ENCODE measurements around the gene LRP8.

Gene LRP8

DNA sequence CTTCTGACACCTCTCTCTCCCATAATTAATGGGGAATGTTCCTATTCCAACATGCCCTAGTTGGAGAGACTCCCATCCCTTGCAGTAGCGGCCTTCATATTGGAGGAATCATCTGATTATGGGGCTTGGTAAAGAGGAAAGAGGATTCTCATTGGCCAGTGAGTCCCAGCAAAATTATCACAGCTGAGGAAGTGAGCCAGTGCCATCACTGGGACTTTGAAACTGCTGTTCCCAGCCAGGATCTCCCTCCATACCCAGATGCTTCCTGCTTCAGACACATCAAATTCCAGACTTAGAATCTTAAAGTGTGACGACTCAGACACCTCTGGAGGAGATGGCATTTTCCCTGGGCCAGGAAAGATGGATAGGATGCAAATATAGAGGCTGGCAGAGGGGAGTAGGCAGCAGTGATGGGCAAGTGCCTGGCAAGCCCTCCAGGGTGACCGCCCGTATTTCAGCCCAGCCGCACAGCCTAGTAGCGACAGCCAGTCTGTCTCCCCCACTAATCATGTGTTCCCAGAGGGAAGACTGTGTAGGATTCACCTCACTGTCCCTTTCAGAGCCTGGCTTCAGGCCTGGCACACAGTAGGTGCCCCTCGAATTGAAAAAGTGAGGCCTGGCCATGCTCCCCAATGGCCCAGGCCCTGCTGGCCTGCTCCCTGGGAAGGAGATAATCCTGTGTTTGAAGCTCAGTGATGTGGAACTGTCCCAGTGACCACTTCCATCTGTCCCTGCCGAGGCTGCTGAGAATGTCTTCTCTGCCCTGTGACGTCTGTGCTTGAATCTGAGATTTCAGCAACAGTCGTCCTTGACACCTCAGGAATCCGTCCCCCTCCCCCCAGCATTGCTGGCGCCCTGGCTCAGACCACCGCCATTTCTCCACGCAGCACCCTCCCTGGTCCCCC lies 48.3 kb downstream of the LRP8 start:
- no peak for DNase-seq

DNA sequence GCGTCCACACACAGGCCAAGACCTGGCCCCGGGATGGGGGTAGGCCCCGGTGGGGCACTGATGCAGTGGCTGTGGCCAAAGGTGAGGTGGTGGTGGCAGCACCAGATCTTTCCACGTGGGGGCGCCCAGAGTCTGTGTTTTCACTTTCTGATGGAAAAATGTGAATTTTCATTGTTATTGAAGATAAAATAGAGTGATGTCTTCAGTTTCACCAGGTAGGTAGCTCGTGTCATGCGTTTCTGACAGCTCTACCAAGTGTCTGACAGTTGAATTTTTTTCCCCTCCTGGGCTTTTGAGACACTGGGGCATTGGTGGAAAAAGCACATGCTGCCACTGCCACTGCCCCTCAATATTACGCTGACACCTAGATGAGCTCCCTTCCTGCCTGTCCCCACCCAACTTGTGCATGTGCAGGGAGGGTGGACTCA lies 49.6 kb downstream of the LRP8 start:
- no peak for DNase-seq

DNA sequence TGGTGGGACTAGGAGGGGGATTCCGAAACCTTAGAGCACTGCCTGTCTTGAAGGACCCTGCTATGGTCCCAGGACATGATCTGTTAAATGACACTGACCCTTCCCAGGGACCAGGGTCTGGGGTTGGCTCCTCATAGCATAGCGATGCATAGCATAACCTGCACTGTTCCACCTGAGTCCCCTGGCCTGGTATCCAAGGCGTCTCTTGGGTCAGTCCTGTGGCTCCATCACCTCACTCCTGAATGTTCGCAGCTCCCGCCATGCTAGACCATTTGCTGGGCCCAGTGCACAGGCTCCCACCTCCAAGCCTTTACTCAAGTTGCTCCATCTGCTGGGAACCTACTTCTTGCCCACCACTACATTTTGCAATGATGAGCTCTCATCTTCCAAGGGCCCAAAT lies 50.5 kb downstream of the LRP8 start:
- DNase-seq: no peak

DNA sequence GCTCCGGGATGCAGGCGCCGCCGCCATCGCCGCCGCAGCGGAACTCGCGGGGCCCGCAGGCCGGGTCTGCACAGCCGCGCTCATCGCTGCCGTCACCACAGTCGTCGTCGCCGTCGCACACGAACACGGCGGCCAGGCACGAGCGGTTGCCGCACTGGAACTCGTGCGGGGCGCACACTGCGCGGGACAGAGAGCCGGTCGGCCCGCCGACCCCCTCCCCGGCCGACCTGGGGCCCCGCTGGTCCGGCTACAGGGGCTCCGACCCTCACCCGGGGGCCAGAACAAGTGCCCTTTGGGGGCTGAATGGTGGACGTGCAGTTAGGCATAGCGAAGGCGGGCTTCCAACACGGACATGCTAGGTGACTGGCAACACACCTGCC lies 51.0 kb downstream of the LRP8 start:
- DNase-seq: no peak

DNA sequence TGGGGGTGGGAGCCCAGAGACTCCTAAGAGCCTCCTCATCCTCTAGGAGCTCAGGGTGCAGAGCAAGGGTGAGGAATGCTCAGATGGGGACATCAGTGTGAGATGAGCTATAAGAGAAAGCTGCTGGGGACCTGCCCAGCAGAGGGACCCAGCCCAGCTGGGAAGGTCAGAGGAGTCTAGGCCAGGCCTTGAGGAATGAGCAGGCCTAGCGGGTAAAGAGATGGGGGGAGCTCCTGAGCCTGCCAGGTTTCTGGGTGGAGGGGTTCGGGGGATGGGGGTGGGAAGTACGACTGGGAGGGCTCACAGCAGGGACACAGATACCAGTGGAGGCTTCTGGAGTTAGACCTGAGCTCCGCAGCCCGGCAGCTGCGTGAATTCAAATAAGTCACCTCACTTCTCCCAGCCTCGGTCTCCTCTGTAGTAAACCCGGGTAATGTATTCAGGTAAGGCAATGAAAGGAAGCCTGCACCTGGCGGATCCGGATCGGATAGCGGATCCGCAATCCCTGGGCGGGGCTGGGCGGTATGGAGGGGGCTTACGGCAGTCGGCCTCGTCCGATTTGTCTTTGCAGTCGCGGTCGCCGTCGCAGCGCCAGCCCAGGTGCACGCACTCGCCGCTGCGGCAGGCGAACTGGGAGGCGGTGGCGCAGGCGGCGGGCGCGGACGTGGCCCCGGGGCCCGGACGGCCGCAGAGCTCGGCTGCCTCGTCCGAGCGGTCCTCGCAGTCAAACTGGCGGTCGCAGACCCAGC lies 51.5 kb downstream of the LRP8 start:
- no peak for DNase-seq

DNA sequence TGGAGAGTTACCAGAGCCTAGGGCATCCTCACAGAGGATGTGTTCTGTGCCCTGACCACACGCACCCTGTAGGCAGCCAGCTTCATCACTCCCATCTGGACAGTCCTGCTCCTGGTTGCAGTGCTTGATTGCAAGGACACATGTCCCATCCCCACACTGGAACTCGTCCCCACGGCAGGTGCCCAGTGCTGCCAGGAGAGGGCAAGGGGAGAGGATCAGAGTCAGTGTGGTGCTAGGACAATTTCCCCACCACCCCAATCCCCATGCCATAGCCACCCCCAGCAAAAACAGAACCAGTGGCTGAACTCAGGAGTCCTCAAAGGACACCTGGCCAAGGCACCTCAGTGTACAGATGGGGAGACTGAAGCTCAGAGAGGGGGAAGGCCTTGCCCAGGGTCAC lies 52.3 kb downstream of the LRP8 start:
- DNase-seq: no peak

DNA sequence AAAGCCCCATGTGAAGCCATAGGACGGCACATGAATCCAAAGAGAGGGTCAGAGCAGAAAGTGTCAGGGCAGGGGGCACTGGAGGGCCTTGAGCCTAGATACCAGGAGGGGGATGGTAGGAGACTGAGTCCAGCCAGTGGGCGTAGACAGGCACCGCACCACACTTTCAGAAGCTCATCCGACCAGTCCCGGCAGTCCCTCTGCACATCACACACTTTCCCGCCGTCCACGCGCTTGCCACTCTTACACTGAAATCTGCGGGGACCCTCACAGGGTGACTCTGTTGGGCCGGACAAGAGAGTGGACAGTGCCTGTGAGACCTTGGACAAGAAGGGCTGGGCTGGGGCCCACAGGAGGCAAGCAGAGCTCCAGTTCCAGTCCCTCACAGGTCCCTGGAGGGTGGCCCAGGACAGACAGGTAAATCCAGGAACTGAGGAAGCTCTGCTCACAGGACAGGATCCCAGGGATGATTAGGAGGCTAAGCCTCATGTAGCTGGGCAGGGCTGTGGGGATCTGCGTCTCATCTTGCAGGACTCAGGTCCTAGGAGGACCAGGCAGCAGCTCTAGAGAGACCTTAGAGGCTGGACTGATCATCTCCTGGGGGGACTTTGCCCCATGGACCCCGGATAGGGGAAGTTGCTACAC lies 53.2 kb downstream of the LRP8 start:
- DNase-seq: no peak

DNA sequence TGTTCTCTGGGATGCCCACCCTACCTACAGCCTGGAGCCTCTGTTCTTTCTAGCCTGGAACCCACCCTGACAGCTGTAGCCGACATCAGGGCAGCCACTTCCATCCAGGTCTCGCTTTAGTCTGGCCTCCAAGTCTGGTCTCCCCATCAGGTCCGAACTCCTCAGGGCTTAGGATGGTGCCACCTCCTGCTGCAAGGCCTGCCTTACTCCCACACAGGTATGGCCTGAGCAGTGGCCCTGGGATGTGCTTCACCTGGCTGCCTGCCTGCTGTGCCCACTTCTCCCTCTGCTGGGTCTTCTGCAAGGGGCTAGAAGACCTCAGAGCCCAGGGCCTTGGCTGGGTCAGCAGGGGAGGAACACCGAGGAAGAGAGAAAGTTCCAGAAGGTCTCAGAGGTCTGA lies 53.8 kb downstream of the LRP8 start:
- DNase-seq: no peak

DNA sequence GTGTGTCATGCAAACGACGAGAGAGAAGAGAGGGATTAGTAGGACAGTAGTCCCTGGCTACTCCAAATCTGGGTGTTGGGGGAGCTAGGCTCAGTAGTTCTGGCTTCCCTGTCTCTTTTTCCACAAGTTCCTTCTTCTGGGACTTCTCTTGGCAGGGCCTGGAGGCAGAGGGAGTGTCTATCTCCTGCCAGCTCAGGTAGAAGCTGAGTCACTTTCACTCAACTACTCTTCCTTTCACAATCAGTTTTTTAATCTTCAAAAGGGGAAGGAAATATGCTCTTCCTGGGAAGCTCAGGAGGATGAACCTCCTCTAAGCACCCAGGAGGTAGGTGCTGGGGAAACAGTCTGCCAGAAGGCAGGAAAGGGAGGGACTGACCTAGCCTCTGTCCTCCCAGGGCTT lies 54.3 kb downstream of the LRP8 start:
- DNase-seq: no peak

DNA sequence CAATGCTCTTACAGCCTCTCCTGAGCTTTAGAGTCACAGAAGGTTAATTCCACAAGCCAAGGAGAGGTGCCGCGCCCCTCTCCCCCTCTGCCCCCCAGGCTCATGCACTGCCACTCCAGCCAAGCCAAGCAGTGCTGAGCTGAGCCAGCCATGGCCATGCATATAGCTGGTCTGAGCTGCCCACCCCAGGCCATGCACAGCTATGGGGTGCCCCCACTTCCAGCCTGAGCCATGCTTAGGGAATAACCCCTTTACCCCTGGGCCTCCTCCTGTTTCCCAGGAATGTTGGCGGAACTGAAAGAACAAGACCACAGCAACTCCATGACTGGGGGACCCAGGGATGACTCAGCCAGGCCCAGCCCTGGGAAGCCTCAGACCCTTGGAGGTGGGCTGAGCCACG lies 55.5 kb downstream of the LRP8 start:
- DNase-seq: no peak

DNA sequence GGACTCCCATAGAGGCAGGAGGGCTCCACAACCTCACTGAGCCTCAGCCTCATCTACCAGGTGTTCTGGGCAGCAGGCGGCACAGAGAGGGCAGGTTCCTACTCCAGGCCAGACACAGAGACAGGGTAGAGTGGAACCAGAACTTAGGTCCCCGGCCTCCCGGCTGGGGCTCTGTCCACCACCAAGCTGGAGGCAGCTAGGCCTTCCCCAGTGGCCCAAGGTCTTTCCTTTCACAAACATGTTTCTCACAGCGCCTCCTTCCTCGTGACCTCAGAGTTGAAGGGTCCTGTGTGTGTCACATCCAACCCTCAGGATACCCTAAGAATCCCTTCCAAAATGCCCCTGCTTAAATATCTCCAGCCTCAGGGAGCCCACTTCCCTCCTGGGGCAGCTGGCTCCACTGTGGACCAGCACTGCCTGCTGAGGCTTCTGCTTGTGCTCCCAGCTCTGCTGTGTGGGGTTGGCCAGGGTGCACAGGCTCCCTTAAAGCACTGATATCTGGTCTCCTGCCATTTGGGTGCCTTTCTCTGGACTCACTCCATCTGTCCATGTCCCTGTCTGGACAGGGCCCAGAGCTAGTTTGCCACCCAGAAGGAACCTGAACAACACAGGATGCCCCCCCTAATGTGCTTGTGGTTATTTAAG lies 56.3 kb downstream of the LRP8 start:
- DNase-seq: no peak

DNA sequence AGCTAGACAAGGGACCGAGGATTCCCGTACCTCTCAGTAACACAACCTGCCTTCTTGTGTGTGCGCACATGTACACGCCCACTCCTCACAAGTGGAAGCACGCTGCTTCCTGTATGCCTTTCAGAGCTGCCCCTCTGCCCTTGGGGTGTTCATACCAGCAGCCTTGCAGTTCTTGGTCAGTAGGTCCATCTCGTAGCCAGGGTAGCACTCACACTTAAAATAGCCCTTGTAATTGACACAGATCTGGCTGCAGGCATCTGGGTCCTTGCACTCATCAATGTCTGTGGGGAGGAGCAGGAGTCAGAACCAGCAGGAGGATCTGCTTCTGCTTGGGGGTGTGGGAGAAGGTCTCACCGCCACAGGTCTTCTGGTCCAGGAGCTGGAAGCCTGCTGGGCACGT lies 57.0 kb downstream of the LRP8 start:
- DNase-seq: no peak

DNA sequence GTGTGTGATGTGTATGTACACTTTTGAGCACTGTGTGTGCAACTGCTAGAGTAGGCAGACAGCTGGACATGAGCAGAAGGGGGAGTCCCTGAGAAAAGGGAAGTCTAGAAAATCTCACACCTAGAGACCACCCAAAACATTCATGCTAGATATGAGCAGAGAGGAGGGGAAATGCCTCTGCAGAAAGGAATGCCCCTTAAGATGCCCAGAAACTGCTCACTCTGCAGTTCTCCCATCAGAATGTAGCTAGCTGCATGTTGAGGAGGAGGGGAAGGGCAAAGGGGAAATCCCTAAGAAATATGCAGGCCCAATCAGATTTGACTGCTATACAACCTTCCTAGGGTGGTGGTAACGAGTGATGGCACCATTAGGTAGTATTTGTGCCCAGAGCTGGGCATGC lies 57.8 kb downstream of the LRP8 start:
- DNase-seq: no peak

DNA sequence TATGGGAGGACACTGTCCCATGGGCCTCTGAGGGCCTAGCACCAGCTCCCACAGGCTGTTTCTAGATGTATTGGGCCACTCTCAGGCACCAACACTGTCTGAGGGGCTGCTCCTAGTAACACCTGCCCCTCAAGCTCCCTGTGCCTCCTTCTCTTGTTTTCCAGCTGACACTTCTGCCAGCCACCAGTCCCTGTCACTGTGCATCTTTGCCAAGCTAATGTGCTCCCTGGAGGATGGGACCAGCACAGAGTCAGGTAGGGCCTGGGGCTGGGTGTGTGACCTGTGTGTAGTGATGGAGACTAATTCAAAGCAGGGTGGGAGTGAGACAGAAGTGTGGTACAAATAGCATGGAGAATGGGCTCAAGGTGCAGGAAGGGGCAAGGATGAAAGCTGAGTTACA lies 60.1 kb downstream of the LRP8 start:
- DNase-seq: no peak

DNA sequence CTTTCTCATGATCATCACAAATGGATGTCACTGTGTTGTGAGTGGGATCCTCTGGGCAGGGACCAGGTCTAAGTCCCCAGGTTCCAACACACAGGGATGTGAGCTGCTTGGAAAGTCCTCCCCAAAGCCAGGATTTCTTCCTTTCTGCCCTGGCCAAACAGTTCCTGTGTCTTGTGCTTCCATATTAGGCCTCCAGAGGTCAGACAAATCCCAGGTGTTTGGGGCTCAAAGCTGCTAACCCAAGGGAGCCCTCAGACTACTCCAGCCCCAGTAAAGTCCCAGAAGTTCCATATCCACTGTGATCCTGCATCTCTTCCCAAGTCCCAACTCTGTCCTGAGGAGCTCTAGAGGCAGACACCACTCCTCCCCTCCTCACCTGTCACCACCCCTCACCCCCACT lies 61.8 kb downstream of the LRP8 start:
- no peak for DNase-seq

DNA sequence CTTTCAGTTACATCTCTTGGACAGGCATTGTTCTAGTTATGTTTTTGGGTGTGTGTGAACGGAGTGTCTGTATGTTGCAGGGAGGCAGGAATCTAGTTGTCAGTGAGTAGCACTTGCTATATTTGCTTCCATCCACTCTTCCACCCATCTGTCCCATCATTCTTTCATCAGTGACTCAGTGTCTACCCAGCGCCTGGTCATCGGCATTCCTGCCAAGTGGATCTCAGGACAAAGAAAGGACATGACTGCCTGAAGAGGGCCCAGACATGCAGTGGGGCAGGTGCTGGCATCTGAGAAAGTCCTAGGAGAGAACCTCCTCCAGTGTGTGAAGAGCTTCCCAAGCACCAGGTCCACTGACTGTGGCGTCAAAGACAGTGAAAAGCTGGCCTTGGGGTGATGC lies 62.3 kb downstream of the LRP8 start:
- no peak for DNase-seq

DNA sequence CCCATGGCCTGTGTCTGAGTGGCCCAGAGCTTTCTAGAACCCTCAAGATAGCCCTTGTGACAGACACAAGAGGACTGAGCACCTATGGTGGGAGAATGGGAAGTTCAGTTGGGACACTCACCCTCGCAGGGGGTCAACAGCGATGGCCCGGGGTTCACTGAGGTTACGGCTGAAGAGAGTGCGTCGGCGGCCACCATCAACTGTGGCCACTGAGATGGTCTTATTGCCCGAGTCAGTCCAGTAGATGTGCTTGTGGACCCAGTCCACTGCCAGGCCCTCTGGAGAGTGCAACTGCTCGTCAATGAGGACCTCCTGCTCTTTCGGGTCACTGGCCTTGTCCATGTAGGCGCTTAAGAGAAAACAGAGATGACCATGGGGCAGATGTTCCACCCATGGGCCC lies 63.8 kb downstream of the LRP8 start:
- no peak for DNase-seq

DNA sequence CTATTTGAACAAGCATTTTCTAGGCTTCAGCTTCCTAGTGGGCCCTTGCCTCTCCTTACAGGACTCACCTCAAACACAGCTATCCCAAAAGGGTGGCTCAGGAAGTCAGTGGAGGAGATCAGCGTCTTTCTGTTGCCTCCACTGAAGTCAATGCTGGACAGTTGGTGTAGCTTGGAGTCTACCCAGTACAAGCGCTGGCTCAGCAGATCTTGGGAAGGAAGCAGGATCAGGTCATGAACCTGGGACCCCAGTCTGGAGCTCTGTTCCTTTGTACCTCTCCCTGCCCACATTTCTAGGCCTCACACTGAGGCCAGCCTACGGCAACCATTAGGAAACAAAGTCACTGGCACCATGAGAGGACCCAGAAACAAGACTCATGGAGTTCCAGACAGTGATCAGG lies 65.9 kb downstream of the LRP8 start:
- DNase-seq: no peak

DNA sequence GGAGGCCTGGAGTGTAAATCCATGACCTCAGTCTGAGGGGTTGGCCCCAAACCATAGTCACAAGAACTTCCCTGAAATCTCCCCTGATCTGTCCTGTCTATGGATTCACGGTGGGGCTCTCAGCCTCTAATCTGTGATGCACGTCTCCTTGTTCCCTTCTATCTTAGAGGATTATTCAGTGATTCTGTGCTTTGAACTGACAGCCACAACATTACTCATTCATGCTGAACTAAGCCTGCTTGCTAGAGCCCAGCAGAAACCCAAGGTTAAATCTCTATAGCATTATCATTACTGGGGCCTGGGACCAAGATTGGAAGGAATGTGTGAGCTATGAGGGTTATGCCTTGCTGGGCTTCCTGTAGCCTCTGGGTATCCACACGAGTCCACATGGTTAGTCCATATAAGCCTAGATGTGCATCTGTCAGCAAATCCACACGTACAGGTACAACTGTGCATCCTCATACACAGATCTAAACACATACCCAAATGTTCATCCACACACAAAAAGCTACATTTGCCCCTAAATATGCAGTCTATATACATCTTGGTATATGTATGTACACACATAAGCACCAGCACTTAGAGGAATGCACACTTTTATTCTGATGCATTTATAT lies 67.1 kb downstream of the LRP8 start:
- DNase-seq: no peak

DNA sequence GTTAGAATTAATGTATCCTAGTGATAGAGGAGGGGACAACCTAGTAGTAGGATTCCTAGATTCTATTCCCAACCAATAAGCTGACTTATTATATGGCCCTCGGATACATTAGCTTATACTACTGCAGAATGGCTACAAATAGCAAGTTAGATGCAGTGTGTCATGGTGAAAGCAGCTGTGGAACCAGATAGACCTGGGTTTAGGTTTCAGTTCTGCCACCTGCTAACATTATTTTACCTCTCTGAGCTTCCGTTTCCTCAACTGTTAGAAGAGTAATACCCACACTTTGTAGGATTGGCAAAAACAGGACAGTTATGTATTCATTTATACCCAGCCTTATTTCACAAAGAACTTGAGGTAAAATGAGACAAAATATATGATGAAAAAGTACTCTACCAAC lies 67.9 kb downstream of the LRP8 start:
- DNase-seq: no peak

DNA sequence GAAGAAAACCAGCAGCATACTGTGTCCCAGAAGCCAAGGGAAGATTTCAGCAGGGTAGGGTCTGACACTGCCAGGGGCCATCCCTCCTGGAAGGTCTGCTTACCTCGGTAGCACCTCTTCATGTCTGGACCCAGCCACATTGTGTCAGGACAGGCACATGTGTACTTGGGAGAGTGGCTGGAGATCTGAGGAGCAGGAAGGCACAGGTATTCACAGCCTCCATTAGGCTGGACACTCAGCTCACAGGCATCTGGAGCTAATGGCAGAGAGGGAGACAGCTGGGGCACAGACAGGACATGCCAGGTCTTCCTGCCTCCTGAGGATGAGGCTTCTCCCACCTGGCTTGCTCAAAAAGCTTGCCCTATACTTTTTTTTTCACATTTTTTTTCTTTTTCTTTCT lies 69.7 kb downstream of the LRP8 start:
- no peak for DNase-seq

DNA sequence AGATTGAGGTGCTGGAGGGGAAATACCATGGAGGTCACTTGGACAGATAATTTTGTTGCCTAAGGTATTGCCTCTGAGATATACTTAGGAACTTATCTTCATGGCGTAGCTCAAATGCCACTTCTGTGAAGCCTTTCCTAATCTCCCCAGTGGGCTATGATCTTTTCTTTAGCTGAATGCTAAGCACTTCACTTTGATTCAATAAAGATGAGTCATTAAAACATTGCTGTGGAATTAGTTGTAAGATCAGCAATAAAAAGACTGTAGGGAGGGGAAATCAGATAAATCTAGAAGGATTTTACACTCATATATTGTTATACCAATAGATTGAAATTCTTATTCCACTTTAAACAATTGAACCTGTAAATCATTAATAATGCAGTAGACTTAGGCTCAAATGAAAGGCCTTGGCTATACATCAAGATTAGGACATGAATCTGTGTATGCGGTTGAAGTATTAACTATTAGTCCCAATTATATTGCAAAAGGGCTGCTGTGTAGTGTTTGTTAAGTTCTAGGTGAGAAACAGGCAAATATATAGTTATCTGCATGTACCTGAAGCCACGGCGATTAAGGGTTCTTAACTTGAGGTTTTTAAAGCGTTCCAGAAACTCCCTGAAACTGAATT lies 70.3 kb downstream of the LRP8 start:
- no peak for DNase-seq
